Measurements from ENCODE around the gene FAM186B.

- no peak for TF ChIP-seq CTCF (IDR thresholded peaks at IDR 0.05)
- TF ChIP-seq POLR2A (IDR thresholded peaks at IDR 0.05): no peak
Measured at GRCh38 chr12:49540229-49541139, 65.0 kb downstream of the FAM186B start.

Measured in right lobe of liver (tissue), 4 donors.